HAP-1 (cell line): ENCODE measurements around the gene CLTCL1.

Source experiments
- DNase-seq, 2 experiments: peaks; one replicate each; pipeline ENCODE4 v3.0.0-alpha.2; 2016 to 2020; ENCODE audit warnings: low spot score in 2 of 2
- H3K27me3 ChIP-seq: fragments of 250-450 bp; sonication (Bioruptor Pico); 2 replicates; pipeline ENCODE4 v1.5.1; 2020; ENCODE audit warnings: low read depth, mild to moderate bottlenecking, moderate library complexity
- H3K36me3 ChIP-seq: fragments of 250-450 bp; sonication (Bioruptor Pico); replicated peaks from 2 replicates; pipeline ENCODE4 v1.5.1; 2020; ENCODE audit warnings: mild to moderate bottlenecking
- H3K4me1 ChIP-seq: fragments of 250-450 bp; sonication (Bioruptor Pico); 2 replicates; pipeline ENCODE4 v1.5.1; 2020; ENCODE audit warnings: mild to moderate bottlenecking
- H3K4me3 ChIP-seq: fragments of 250-450 bp; sonication (Bioruptor Pico); 2 replicates; pipeline ENCODE4 v1.5.1; 2020; ENCODE audit warnings: mild to moderate bottlenecking, moderate library complexity
- H3K9me3 ChIP-seq: fragments of 250-450 bp; sonication (Bioruptor Pico); 2 replicates; pipeline ENCODE4 v1.5.1; 2020; ENCODE audit warnings: mild to moderate bottlenecking, moderate library complexity
- in situ Hi-C: fragments of 300-500 bp; cut with MboI; formaldehyde crosslinking; loops from 3 replicates; pipeline ENCODE4 v1.14.3; 2020; ENCODE audit warnings: low sequenced_read_pairs, inconsistent platforms, mixed read lengths

Gene CLTCL1

GRCh38 chr22:19151329-19152191, 140.0 kb downstream of the CLTCL1 start:
- H3K9me3 ChIP-seq, result no peaks in the 10 kb centered on the region; the same call in 1 of the 2 replicates
- in situ Hi-C loops, result no loop called here
- peaks cover 32% of the 10 kb centered on the region for H3K27me3 ChIP-seq
- no peak overlapping the region for H3K4me3 ChIP-seq
- DNase-seq, result no peak
- H3K36me3 ChIP-seq, result no peaks in the 10 kb centered on the region
- H3K4me1 ChIP-seq, result no peaks in the 10 kb centered on the region

GRCh38 chr22:19150482-19151328, 140.8 kb downstream of the CLTCL1 start:
- Histone ChIP-seq H3K36me3 (no peaks in the 10 kb centered on the region), H3K4me1 (no peaks in the 10 kb centered on the region), H3K4me3 (no peak overlapping the region), H3K27me3 (peaks cover 32% of the 10 kb centered on the region), H3K9me3 (no peaks in the 10 kb centered on the region; the same call in 1 of the 2 replicates)
- no peak for DNase-seq
- in situ Hi-C loops, result no loop called here

- Histone ChIP-seq H3K4me1 (no peaks in the 10 kb centered on the region), H3K4me3 (peak within 1 kb of the TSS; percentile 7; the same call in 1 of the 2 replicates), H3K36me3 (no peaks in the 10 kb centered on the region), H3K9me3 (no peaks in the 10 kb centered on the region; the same call in 1 of the 2 replicates), H3K27me3 (peaks cover 32% of the 10 kb centered on the region)
- DNase-seq, result no peak
- in situ Hi-C loops, result no loop called here
Observed at GRCh38 chr22:19149991-19150390, 141.5 kb downstream of the CLTCL1 start, which contains the start of gene GSC2. Gene GSC2, minus strand, starts transcription at chr22:19150292. Its CDS starts 9 bp downstream, at chr22:19150283.

- peak in 1 of 2 experiments; percentile 43 for DNase-seq
- Histone ChIP-seq H3K4me3 (peak overlapping the region; percentile 7; the same call in 1 of the 2 replicates), H3K27me3 (peaks cover 32% of the 10 kb centered on the region), H3K36me3 (no peaks in the 10 kb centered on the region), H3K9me3 (no peaks in the 10 kb centered on the region; the same call in 1 of the 2 replicates), H3K4me1 (no peaks in the 10 kb centered on the region)
- in situ Hi-C loops, result no loop called here
Observed at GRCh38 chr22:19149047-19149883, 142.3 kb downstream of the CLTCL1 start.

GRCh38 chr22:19148417-19149046, 143.0 kb downstream of the CLTCL1 start:
- Histone ChIP-seq H3K9me3 (no peaks in the 10 kb centered on the region; the same call in 1 of the 2 replicates), H3K4me3 (no peak overlapping the region), H3K27me3 (peaks cover 32% of the 10 kb centered on the region), H3K4me1 (peaks cover 3% of the 10 kb centered on the region; the same call in 1 of the 2 replicates), H3K36me3 (no peaks in the 10 kb centered on the region; the same call in 1 of the 2 replicates)
- no peak for DNase-seq
- in situ Hi-C loops, result no loop called here

GRCh38 chr22:19147195-19147780, 144.2 kb downstream of the CLTCL1 start:
- peaks cover 32% of the 10 kb centered on the region for H3K27me3 ChIP-seq

GRCh38 chr22:19146215-19146968, 145.1 kb downstream of the CLTCL1 start:
- Histone ChIP-seq H3K36me3 (peaks cover 11% of the 10 kb centered on the region), H3K4me1 (peaks cover 6% of the 10 kb centered on the region; the same call in 1 of the 2 replicates), H3K4me3 (no peak overlapping the region), H3K9me3 (no peaks in the 10 kb centered on the region), H3K27me3 (peaks cover 27% of the 10 kb centered on the region)
- peak in 1 of 2 experiments; percentile 25 for DNase-seq
- in situ Hi-C loops, result no loop called here

More at GRCh38 chr22:19147195-19147780, 144.2 kb downstream of the CLTCL1 start:
- no peak for DNase-seq
- no peak overlapping the region for H3K4me3 ChIP-seq
- H3K36me3 ChIP-seq, result peaks cover 2% of the 10 kb centered on the region
- H3K9me3 ChIP-seq, result no peaks in the 10 kb centered on the region; the same call in 1 of the 2 replicates
- in situ Hi-C loops, result no loop called here
- peaks cover 6% of the 10 kb centered on the region; the same call in 1 of the 2 replicates for H3K4me1 ChIP-seq

GRCh38 chr22:19143967-19144400, 147.5 kb downstream of the CLTCL1 start:
- H3K36me3 ChIP-seq, result peaks cover 28% of the 10 kb centered on the region
- peaks cover 12% of the 10 kb centered on the region for H3K27me3 ChIP-seq
- in situ Hi-C loops, result no loop called here
- peak overlapping the region; percentile 78 for H3K4me3 ChIP-seq
- H3K4me1 ChIP-seq, result peaks cover 6% of the 10 kb centered on the region; the same call in 1 of the 2 replicates
- no peaks in the 10 kb centered on the region for H3K9me3 ChIP-seq
- no peak for DNase-seq

- Histone ChIP-seq H3K4me3 (peak overlapping the region; percentile 78), H3K36me3 (peaks cover 36% of the 10 kb centered on the region), H3K27me3 (peaks cover 4% of the 10 kb centered on the region), H3K9me3 (no peaks in the 10 kb centered on the region), H3K4me1 (peaks cover 6% of the 10 kb centered on the region; the same call in 1 of the 2 replicates)
- no peak for DNase-seq
- in situ Hi-C loops, result no loop called here
Observed at GRCh38 chr22:19143212-19143611, 148.3 kb downstream of the CLTCL1 start.

- Histone ChIP-seq H3K27me3 (no peaks in the 10 kb centered on the region), H3K36me3 (peaks cover 44% of the 10 kb centered on the region), H3K4me1 (peaks cover 6% of the 10 kb centered on the region; the same call in 1 of the 2 replicates), H3K9me3 (no peaks in the 10 kb centered on the region), H3K4me3 (no peak overlapping the region)
- in situ Hi-C loops, result no loop called here
- no peak for DNase-seq
Observed at GRCh38 chr22:19142394-19142793, 149.1 kb downstream of the CLTCL1 start.

- peaks cover 56% of the 10 kb centered on the region for H3K36me3 ChIP-seq
- H3K4me1 ChIP-seq, result peaks cover 6% of the 10 kb centered on the region; the same call in 1 of the 2 replicates
- no peak overlapping the region for H3K4me3 ChIP-seq
- H3K27me3 ChIP-seq, result no peaks in the 10 kb centered on the region
- H3K9me3 ChIP-seq, result no peaks in the 10 kb centered on the region
- DNase-seq, result no peak
- in situ Hi-C loops, result no loop called here
Observed at GRCh38 chr22:19139974-19140373, 151.5 kb downstream of the CLTCL1 start.

- Histone ChIP-seq H3K27me3 (no peaks in the 10 kb centered on the region), H3K4me3 (no peak overlapping the region), H3K9me3 (no peaks in the 10 kb centered on the region), H3K4me1 (peaks cover 6% of the 10 kb centered on the region; the same call in 1 of the 2 replicates), H3K36me3 (peaks cover 66% of the 10 kb centered on the region)
- in situ Hi-C loops, result no loop called here
- DNase-seq, result no peak
Observed at GRCh38 chr22:19139001-19139356, 152.5 kb downstream of the CLTCL1 start.
